Ovary (tissue), 3 donors: Measurements from ENCODE around the gene HDAC5.

Experiments used
- CTCF ChIP-seq, 3 donors: fragments of 450-650 bp in 2 of 3; fragments of 200-600 bp in 1 of 3; IDR thresholded peaks; one replicate each; pipeline versions ENCODE4 v1.5.1 to v1.8.0; 2016 to 2022; ENCODE audit warnings: antibody characterized with exemption in 3 of 3, mild to moderate bottlenecking in 1 of 3
- POLR2A ChIP-seq: fragments of 450-650 bp; IDR thresholded peaks from one replicate; pipeline ENCODE4 v1.6.1; 2017; ENCODE audit warnings: antibody characterized with exemption, mild to moderate bottlenecking, moderate library complexity
- donor health status: DM: no; HTN: no; CAD: no.

GRCh38 chr17:44113868-44114840, 9.3 kb downstream of the HDAC5 start:
- TF ChIP-seq CTCF (IDR thresholded peaks at IDR 0.05) (no peak), POLR2A (no peak)
